Jurkat, Clone E6-1 (cell line): Measurements from ENCODE around the gene TMEM120A.

ENCODE experiments used
- DNase-seq: peaks from one replicate; pipeline ENCODE4 v3.0.0-alpha.2; 2011; ENCODE audit warnings: low read depth, low spot score
- H3K4me3 ChIP-seq: 2 replicates; pipeline ENCODE4 v1.5.1; 2011; ENCODE audit warnings: mild to moderate bottlenecking, low read length, control low read depth, moderate library complexity

The TMEM120A gene

DNA sequence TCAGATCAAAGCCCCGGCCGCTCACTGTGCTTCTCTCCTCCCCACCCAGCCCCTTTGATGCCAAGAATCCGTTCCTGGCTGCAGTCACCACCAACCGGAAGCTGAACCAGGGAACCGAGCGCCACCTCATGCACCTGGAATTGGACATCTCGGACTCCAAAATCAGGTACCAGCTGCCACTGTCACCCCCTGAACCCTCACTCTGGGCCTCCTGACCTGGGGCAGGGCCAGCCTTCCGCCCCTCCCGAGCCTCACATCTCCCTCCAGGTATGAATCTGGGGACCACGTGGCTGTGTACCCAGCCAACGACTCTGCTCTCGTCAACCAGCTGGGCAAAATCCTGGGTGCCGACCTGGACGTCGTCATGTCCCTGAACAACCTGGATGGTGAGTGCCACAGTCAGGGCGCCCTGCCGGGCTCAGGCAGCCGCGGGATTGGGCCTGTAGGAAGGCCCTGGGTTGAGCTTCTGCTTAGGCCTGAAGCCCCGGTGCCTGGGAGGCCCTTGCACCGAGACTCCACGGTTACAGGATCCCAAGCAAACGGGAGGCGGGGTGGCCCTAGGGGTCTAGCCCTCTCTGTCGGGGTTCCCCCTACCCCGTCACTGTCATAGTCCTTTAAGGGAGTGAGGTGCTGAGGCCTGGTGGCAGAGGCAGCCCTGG is 10.8 kb downstream of the TMEM120A start:
- DNase-seq: no peak
- no peak overlapping the region for H3K4me3 ChIP-seq

- no peak for DNase-seq
- H3K4me3 ChIP-seq: no peak overlapping the region
Measured at GRCh38 chr7:75982306-75983064, 11.9 kb downstream of the TMEM120A start.

DNA sequence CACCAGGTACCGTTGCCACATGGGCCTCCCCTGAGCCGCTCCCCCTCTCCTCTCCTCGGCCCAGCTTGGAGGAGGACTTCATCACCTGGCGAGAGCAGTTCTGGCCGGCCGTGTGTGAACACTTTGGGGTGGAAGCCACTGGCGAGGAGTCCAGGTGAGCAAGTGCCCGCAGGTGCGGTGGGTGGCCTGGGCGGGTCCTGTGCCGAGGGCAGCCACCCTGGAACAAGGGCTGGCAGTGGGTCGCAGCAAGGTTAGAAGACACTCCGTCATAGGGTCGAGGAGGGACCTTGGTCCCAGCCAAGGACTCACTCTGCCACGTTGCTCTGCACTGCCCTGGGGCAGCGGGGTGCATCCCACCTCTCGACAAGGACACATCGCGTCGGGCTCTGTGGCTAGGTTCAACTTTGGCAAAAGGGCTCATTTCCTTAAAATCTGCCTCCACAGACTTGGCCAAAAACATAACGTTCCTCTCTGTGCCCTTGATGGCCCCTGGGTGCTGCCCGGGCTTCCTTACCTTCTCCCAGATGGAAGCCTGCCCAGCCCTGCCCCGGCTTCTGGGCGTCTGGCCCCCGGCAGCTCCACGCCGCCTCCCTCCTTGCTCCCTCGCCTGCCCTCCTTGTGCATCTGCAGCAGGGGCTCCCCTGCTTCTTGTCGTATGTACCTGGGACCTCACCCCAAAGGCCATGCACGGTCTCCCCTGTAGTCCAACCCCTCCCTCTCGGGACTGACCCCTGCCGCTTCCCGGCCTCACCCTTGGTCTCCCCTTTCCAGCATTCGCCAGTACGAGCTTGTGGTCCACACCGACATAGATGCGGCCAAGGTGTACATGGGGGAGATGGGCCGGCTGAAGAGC is 12.7 kb downstream of the TMEM120A start:
- DNase-seq: no peak
- H3K4me3 ChIP-seq: no peak overlapping the region

GRCh38 chr7:75981203-75981452 is 13.3 kb downstream of the TMEM120A start:
- no peak overlapping the region for H3K4me3 ChIP-seq
- DNase-seq: no peak

DNA sequence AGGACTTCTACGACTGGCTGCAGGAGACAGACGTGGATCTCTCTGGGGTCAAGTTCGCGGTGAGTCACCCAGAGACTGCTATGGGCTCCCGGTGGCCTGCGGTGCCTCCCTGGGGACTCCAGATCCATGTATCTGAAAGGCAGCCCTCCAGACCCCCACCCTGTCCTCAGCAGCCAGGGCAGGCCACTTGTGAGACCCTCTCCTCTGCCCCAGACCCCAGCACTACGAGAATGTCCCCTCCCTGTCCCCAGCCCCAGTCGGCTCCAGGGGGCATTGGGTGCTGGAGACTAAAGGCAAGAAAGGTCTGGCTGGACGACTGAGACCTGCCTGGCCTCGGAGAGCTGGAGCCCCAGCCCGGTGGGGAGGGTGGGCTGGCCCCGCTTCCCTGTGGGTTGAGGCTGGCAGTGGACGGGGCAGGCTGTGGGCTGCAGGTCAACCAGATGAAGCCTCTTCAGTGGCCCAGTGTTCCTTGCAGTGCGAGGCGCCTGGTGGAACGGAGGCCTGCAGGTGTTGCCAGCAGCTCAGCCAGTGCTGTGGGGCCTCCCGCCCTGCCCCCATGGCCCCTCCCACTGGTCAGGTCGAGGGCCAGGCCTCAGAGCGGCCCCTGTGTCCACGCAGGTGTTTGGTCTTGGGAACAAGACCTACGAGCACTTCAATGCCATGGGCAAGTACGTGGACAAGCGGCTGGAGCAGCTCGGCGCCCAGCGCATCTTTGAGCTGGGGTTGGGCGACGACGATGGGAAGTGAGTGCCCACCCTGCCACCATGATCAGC is 13.8 kb downstream of the TMEM120A start:
- no peak for DNase-seq
- no peak overlapping the region for H3K4me3 ChIP-seq

DNA sequence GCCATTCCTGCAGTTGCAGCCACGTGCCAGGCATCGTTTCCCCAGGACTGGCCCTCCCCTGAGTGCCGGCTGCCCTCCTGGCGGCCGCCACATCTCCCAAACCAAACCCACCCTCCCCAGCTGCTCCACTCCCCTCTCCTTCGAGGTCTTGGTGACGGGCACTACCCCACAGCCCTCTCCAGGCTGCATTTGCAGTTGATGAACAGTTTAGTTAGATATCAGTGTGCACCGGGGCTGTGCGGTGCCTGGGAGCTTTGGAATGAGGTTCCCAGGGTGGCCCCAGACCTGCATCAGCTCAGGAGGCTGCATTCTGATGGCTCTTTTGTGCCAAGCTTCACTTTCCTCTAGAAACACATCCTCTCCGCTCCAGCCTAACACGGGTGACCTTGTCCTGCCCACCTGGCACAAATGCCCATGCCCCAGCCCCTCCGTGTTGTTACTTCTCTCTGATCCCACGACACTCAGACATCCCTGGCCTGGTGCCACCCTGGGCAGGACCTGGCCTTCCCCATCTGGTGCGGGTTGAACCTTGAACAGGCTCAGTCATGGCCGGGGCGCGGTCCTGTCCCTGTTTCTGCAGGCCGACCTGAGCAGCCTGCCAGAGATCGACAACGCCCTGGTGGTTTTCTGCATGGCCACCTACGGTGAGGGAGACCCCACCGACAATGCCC is 14.5 kb downstream of the TMEM120A start:
- H3K4me3 ChIP-seq: no peak overlapping the region

DNA sequence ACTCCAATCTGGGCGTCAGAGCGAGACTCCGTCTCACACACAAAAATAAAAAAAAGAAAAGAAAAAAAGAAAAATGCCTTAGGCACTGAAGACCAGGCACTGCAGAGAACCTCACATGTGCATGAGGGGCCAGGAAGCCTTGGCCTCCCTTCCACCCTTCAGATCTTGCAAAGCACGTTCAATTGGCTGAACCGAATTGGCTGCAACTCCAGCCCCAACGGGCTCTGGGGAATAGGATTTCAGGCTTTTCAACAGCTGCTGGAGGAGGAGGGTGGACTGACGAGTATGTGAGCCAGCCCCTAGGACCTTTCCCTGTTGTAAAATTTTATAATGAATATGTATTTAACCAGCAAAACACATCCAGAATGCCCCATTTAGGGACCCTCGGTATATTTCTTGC is 16.7 kb downstream of the TMEM120A start:
- no peak for DNase-seq

More for the DNA sequence above, 14.5 kb downstream of the TMEM120A start:
- DNase-seq: no peak

GRCh38 chr7:75971961-75972763 is 22.2 kb downstream of the TMEM120A start:
- no peak for DNase-seq

More for the DNA sequence above, 16.7 kb downstream of the TMEM120A start:
- no peak overlapping the region for H3K4me3 ChIP-seq

GRCh38 chr7:75971309-75971960 is 23.0 kb downstream of the TMEM120A start:
- DNase-seq: no peak
- H3K4me3 ChIP-seq: no peak overlapping the region

More at GRCh38 chr7:75971961-75972763, 22.2 kb downstream of the TMEM120A start:
- H3K4me3 ChIP-seq: no peak overlapping the region

DNA sequence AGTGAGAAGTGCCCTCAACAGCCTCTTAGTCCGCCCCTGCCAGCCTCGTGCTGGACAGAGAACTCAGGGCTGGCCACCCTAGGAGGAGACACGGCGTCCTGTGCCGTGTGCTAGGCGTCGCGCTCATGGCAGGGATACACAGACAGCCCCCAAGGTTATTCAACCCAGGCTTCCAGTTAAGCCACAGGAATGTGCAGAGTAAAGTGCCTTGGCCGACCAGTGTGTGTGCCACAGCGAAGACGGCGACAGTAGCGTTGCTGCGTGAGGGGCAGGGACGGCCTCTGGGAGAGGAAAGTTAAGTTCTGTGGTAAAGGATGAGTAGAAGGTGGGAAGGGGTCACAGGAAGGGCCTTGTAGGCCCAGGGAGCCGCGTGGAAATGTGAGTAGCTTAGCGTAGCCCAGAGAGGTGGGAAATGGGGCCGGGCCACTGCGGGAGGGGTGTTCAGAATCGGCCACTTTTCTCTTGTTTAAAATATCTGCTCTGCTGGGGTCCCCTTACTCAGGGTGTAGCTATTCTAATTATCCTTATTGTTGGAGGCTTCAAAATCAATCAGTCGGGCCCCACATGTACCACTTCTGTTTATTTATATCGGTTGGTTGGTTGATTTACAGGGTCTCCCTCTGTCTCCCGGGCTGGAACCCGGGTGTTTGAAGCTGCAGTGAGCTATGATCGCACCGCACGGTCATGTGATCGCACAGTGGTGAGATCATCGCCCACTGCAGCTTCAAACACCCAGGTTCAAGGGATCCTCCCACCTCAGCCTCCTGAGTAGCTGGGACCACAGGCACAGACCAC is 24.5 kb downstream of the TMEM120A start:
- DNase-seq: no peak
- no peak overlapping the region for H3K4me3 ChIP-seq

- H3K4me3 ChIP-seq: no peak overlapping the region
- DNase-seq: no peak
Measured at GRCh38 chr7:75969182-75969581, 25.2 kb downstream of the TMEM120A start.

GRCh38 chr7:75968561-75969001 is 25.8 kb downstream of the TMEM120A start:
- DNase-seq: no peak
- no peak overlapping the region for H3K4me3 ChIP-seq

- no peak for DNase-seq
- no peak overlapping the region for H3K4me3 ChIP-seq
Measured at GRCh38 chr7:75968012-75968411, 26.4 kb downstream of the TMEM120A start.

GRCh38 chr7:75967487-75967997 is 26.9 kb downstream of the TMEM120A start:
- H3K4me3 ChIP-seq: no peak overlapping the region
- DNase-seq: no peak

DNA sequence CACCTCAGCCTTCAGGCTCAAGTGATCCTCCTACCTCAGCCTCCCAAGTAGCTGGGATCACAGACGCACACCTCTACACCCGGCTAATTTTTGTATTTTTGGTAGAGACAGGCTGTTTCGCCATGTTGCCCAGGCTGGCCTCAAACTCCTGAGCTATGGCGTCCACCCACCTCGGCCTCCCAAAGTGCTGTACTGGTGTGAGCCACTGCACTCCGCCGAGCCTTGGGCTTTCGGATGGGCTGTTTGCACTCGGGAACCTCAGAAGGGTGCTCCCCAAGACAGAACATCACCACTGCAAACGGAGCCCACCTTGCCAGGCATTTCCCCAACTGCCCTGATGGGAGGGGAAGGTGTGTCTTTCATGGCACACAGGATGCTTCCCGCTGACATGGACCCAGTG is 27.3 kb downstream of the TMEM120A start:
- H3K4me3 ChIP-seq: no peak overlapping the region
- DNase-seq: no peak

- no peak for DNase-seq
- H3K4me3 ChIP-seq: no peak overlapping the region
Measured at GRCh38 chr7:75966190-75966961, 28.0 kb downstream of the TMEM120A start.
